ENCODE results near the gene PGC. TPM values are rescaled to one million over a fixed set of nuclear protein-coding genes. Genes with fewer than 3 reads are reported as not detected.

Gene PGC
- total and polyA plus RNA-seq, 4 donors = 19.2 to 1,394 (median 467) TPM

- no peak overlapping the region for H3K9ac ChIP-seq (ENCODE audit: insufficient read depth in 1 of 2, low read length in 2 of 2)
- H3K27me3 ChIP-seq (ENCODE audit: control insufficient read depth in 3 of 3, insufficient read depth in 3 of 3, low read length in 2 of 3) = no peaks in the 10 kb centered on the region
- H3K36me3 ChIP-seq (ENCODE audit: control insufficient read depth in 4 of 4, insufficient read depth in 4 of 4, low read length in 4 of 4) = peaks cover 0 to 5% (median 0%) of the 10 kb centered on the region in 4 donors
- ATAC-seq (ENCODE audit: insufficient read depth, low FRiP score) (no peak), DNase-seq (no peak)
- WGBS, 2 donors = 77 to 78% methylated on average over 12 of the region's 12 CpGs
- peaks cover 0 to 16% (median 10%) of the 10 kb centered on the region in 5 donors for H3K4me1 ChIP-seq (ENCODE audit: control insufficient read depth in 5 of 5, insufficient read depth in 5 of 5, low read length in 5 of 5)
- H3K4me3 ChIP-seq = no peak overlapping the region
- H3K9me3 ChIP-seq (ENCODE audit: control insufficient read depth in 4 of 4, insufficient read depth in 3 of 4, low read length in 3 of 4) = no peaks in the 10 kb centered on the region
- no peak for TF ChIP-seq CTCF (IDR thresholded peaks at IDR 0.05; ENCODE audit: control extremely low read depth, extremely low read depth)
- peak overlapping the region; percentile 57 to 74 for H3K27ac ChIP-seq (ENCODE audit: low read depth in 1 of 2, low read length in 1 of 2)
Measured at GRCh38 chr6:41705311-41705995, 41.7 kb downstream of the PGC start.

- H3K27me3 ChIP-seq (ENCODE audit: control insufficient read depth in 3 of 3, insufficient read depth in 3 of 3, low read length in 2 of 3) = no peaks in the 10 kb centered on the region
- peaks cover 0 to 16% (median 10%) of the 10 kb centered on the region in 5 donors for H3K4me1 ChIP-seq (ENCODE audit: control insufficient read depth in 5 of 5, insufficient read depth in 5 of 5, low read length in 5 of 5)
- H3K9me3 ChIP-seq (ENCODE audit: control insufficient read depth in 4 of 4, insufficient read depth in 3 of 4, low read length in 3 of 4) = no peaks in the 10 kb centered on the region
- no peak overlapping the region for H3K27ac ChIP-seq (ENCODE audit: low read depth in 1 of 2, low read length in 1 of 2)
- no peak overlapping the region for H3K4me3 ChIP-seq
- no peak for TF ChIP-seq CTCF (IDR thresholded peaks at IDR 0.05; ENCODE audit: control extremely low read depth, extremely low read depth)
- DNase-seq (no peak), ATAC-seq (ENCODE audit: insufficient read depth, low FRiP score) (no peak)
- WGBS, 2 donors = 90 to 93% methylated on average over 5 of the region's 5 CpGs
- H3K9ac ChIP-seq (ENCODE audit: insufficient read depth in 1 of 2, low read length in 2 of 2) = no peak overlapping the region
- peaks cover 0 to 5% (median 0%) of the 10 kb centered on the region in 4 donors for H3K36me3 ChIP-seq (ENCODE audit: control insufficient read depth in 4 of 4, insufficient read depth in 4 of 4, low read length in 4 of 4)
Measured at GRCh38 chr6:41704656-41705310, 42.4 kb downstream of the PGC start.

GRCh38 chr6:41704028-41704427, 43.2 kb downstream of the PGC start:
- no peak for TF ChIP-seq CTCF (IDR thresholded peaks at IDR 0.05; ENCODE audit: control extremely low read depth, extremely low read depth)
- no peak for DNase-seq
- Histone ChIP-seq H3K27ac (ENCODE audit: low read depth in 1 of 2, low read length in 1 of 2) (no peak overlapping the region), H3K4me3 (no peak overlapping the region), H3K9me3 (ENCODE audit: control insufficient read depth in 4 of 4, insufficient read depth in 3 of 4, low read length in 3 of 4) (no peaks in the 10 kb centered on the region), H3K9ac (ENCODE audit: insufficient read depth in 1 of 2, low read length in 2 of 2) (no peak overlapping the region), H3K4me1 (ENCODE audit: control insufficient read depth in 5 of 5, insufficient read depth in 5 of 5, low read length in 5 of 5) (peaks cover 0 to 16% (median 12%) of the 10 kb centered on the region in 5 donors), H3K36me3 (ENCODE audit: control insufficient read depth in 4 of 4, insufficient read depth in 4 of 4, low read length in 4 of 4) (peaks cover 0 to 5% (median 0%) of the 10 kb centered on the region in 4 donors), H3K27me3 (ENCODE audit: control insufficient read depth in 3 of 3, insufficient read depth in 3 of 3, low read length in 2 of 3) (no peaks in the 10 kb centered on the region)
- WGBS, 2 donors = 90 to 92% methylated on average over 7 of the region's 7 CpGs
- ATAC-seq (ENCODE audit: insufficient read depth, low FRiP score) = no peak

Measured in lung (tissue), 12 donors.